Measurements from ENCODE around the gene PDRG1.
"Not testable (repeated sequence)": the region's sequence is repeated elsewhere in the genome, so short reads cannot be mapped to it uniquely, and the experiment has no call there.

Gene PDRG1

DNA sequence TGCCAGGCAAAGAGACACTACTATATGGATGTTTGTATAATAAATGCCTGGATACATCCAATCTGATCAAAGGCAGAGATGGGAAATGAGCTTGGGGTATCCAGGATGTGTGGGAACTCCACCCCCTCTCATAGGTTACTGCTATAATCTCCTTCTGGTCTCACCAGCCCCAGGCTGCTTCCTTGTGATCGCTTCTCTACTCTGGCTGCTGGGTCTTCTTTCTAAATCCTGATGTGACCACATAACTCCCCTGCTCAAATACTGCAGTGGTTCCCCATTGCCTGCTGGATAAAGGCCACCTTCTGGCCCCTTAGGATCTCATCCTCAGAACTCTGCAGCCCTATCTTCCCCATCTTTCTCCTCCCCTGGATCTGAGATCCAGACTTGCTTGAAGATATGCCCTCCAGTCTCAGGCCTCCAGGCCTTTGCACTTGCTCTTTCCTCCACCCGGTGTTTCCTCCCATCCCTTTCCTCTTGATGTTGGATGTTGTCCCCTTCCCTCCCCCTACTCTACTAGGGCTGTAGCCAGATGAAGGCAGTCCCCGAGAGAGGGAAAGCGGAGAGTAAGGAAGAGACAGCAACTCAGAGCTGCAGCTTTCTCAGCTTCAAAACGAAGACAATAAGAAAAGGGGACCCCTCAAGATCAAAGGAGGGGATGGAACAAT, 15.3 kb upstream of the PDRG1 start:
- DNase-seq: no peak

- no peak for DNase-seq
Observed at GRCh38 chr20:31963889-31964288, 12.0 kb upstream of the PDRG1 start.

GRCh38 chr20:31962761-31963160, 10.9 kb upstream of the PDRG1 start:
- no peak for DNase-seq

DNA sequence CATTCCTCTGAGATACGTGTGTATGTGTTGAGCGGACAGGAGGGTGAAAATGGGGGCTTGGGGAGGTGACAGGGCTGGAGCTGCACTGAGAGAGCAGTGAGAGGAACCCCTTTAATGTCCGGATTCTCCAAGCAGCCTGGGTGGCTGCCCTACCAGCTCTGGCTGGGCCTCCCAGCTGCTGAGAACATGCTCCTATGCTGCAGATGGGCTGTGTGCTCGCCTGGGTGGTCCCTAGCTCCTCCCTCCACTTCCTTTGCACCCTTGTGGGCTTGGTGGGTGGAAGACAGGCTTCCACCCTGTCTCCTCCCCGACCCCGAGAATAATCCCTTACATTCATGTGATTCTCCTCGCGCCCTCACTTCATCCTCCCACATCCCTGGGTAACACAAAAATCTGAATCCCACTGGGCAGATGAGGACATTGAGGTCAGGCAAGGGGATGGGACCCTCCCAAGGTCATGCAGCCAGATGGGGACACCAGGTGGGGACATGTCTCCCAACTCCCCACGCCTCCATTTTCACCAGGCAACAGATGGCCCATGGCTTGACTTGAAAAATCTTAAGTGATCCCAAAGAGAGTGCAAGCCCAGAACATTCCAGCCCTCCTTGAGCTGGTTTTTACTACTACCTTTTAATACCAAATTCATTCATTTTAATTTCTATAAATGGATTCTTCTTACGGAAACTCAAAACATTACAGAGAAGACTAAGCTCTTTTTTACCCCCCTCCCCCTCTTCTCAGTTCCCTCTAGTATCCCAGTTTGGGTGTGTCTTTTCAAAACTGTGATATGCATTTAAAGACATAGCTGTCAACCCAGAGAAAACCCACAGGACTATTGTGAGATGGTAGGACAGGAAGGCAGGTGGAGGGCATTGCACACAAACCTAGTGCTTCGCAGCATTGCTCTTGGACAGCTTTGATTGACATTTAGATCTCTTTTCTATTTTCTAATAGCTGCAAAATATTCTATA, 5.0 kb upstream of the PDRG1 start:
- no peak for DNase-seq

- no peak for DNase-seq
Observed at GRCh38 chr20:31954500-31954899, 2.7 kb upstream of the PDRG1 start.

GRCh38 chr20:31953556-31954148, 1.8 kb upstream of the PDRG1 start:
- DNase-seq: no peak

DNA sequence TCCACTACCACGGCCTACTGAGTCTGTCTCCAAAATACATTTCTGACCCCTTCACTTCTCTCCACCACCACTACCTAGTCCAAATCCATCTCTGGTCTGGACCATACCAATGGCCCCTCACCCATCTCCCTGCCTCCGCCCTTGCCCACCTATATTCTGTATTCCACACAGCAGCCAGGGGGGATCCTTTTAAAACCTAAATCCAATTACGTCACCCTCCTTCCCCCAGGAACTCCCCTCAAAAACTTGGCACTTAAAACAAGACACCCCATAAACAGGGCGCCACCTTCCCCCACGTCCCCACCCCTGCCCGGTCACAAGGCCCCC, 680 bp downstream of the PDRG1 start:
- no peak for DNase-seq

GRCh38 chr20:31949877-31950646, 1.8 kb downstream of the PDRG1 start:
- DNase-seq: no peak

- DNase-seq: no peak
Observed at GRCh38 chr20:31948008-31948407, 3.8 kb downstream of the PDRG1 start.

- DNase-seq: no peak
Observed at GRCh38 chr20:31945785-31946184, 6.1 kb downstream of the PDRG1 start.

GRCh38 chr20:31945319-31945718, 6.5 kb downstream of the PDRG1 start:
- no peak for DNase-seq

GRCh38 chr20:31943052-31943471, 8.8 kb downstream of the PDRG1 start:
- DNase-seq: no peak

GRCh38 chr20:31939661-31940060, 12.2 kb downstream of the PDRG1 start:
- no peak for DNase-seq

GRCh38 chr20:31937820-31938219, 14.0 kb downstream of the PDRG1 start:
- DNase-seq: no peak

DNA sequence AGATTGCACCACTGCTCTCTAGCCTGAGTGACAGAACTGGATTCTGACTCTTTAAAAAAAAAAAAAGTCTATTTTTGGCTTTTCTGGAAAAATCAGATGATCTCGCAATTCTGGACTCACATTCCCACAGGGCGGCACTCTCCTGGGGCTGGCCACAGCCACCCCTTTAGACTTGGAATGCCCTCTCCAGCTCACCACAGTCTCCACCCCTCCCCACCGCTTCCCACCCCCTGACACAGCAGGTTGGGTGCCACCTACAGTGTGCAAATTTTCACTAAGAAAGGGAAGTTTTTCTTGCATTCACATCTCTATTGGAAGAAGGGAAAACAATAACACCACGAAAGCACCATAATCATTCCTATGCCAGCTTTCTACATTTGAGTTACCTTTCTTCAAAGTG, 15.4 kb downstream of the PDRG1 start:
- DNase-seq: no peak

GRCh38 chr20:31934968-31935764, 16.7 kb downstream of the PDRG1 start:
- DNase-seq: no peak

GRCh38 chr20:31934491-31934890, 17.4 kb downstream of the PDRG1 start:
- DNase-seq: no peak

DNA sequence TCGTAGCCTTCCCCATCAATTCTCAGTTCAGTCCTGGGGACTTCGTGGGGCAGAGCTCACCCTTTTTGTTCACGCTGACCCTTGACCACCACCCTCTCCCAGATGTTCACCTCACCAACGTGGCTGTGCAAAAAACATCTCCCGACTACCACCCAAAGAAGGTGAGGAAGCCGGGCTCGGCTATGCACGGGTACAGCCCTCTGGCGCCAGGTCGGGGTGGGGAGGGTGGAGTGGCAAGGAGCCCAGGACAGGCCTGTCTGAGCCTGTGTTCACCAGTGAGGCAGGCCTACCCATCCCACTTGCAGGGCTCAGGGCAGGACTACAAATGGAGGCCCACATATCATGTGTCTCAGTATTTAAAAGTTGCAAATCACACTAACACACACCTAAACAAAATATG, 18.1 kb downstream of the PDRG1 start:
- no peak for DNase-seq

DNA sequence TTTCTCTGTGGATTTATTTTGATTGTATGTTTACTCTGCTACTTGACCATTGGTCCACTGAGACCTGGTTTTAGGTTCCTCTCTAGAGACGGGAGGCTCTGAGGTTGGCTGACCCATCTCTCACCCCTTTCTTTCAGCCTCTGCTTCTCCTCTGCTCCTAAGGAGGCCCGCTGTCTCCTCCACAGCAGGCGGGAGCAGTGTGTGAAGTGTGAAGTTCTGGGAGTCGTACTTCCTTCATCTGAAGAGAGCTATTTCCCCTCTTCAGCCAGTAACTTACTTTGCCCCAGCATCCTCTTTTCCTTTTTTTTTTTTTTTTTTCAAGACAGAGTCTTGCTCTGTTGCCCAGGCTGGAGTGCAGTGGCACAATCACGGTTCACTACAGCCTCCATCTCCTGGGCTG, 21.1 kb downstream of the PDRG1 start:
- no peak for DNase-seq

DNA sequence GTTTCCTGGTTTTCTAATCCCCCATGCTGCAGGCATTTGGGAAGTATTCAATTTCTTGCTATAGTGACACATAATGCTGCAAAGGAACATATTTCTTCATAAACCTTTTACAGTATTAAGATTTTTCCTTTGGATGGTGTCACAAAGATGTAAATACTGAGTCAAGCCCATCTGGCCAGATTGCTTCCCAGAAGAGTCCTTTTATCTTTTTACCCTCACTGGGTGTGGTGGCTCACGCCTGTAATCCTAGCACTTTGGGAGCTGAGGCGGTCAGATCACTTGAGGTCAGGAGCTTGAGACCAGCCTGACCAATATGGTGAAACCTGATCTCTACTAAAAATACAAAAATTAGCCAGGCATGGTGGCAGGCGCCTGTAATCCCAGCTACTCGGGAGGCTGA, 22.2 kb downstream of the PDRG1 start:
- DNase-seq: not testable (repeated sequence)

- DNase-seq: no peak
Observed at GRCh38 chr20:31927627-31928159, 24.2 kb downstream of the PDRG1 start.

DNA sequence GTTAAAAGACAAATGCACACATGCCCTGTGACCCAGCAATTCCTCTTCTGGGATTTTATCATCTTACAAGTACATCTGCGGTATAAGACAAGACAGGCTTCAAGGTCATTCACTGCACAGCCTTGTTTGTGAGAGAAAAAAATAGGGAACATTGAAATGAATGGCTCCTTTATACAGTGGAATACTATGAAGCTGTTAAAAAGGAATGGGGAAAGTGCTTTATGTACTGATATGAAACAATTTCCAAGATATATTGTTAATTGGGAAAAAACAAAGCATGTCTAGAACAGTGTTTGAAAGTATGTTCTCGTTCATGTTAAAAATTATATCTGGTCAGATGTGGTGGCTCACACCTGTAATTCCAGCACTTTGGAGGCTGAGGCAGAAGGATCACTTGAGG, 25.4 kb downstream of the PDRG1 start:
- DNase-seq: no peak
